Ramos (cell line): ENCODE results near the gene MYH14.

Source experiments
- in situ Hi-C: fragments of 300-500 bp; cut with MboI; formaldehyde crosslinking; loops from one replicate; pipeline ENCODE4 v1.14.3; 2022; ENCODE audit warnings: low sequenced_read_pairs; ENCODE audit not compliant: unreplicated experiment

The MYH14 gene

DNA sequence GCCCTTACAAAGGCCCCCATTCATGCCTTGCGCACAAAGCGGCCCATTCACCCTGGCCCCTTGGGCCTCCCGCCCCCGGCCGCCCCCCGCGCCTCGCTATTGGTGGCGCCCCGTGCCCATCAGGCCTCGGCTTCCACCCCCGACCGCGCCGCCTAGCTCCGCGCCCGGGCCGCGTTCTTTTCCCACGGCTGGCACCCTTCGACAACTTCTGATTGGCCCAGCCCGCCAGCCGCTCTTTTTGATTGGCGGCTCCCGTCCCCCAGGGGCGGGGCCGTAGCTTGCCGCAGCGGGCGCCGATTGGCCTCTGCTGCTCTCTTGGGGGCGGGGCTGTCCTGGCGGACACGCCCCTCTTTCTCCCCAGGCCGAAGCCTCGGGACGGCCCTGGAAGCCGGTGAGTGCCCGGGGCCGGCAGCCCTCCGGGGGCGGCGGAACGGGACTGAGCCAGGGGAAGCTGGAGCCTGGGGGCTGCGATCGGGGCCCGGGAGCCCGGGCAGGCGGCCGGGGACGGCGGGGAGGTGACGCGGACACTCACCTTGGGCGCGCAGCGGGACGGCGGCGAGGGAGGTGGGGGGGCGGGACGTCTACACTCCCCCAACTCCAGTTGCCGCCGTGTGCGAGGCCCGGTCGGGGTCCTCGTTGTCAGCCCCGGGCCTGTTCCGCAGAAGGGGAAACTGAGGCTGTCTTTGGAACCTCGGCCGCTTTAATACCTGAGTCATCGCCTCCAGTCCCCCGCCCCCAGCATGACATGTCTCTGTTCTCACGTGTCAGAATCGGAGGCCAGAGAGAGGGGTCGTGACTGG is at the start of gene MYH14:
MYH14 (plus strand) TSS at position 342 of the 800 bp plus-strand sequence. CDS start 6,744 bp downstream, outside the sequence.
- in situ Hi-C loops = no loop called here

GRCh38 chr19:50154529-50154928 is 48.9 kb upstream of the MYH14 start:
- in situ Hi-C loops = no loop called here

DNA sequence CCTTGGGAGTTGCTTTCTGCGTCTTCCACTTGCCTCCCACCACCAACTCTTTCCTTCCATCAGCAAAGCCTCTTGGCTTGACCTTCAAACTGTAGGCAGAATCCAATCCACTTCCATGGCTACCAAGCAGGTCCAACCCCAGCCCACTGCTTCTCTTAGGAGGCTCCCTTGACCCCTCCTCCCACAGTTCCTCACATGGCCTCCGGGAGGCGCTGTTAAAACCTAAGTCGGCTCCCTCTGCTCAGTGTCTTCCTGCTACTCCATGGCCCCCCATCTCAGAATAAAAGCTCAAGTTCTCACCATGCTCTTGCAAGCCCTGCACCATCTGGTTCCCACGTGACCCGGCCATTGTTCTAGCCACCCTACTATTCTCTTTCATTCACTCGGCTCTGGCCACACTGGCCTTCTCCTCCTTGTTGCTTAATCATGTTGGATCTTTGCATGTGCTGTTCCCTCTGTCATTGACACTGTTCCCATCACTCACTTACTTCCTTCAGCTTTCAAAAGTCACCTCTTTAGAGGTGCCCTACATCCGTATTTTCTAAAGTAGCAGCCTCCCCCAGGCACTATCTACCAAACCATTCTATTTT is 47.8 kb upstream of the MYH14 start:
- in situ Hi-C loops = no loop called here

DNA sequence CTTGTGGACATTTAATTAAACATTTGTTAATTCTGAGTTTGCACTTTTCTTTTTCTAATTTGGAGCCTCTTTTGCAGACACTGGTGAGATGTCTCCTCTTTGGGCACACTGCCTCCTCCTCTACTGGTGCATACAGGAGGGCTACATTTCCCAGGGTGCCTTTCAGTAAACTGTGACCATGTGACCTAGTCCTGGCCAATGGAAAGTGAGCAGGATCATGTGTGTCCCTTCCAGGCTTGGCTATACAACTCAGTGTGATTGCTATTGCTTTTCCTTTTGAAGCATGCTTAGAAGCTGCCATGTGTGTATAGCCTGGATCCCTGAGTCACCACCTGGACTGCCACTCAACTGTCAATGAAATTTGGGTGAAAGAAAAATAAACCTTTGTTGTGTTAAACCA is 44.8 kb upstream of the MYH14 start:
- in situ Hi-C loops = no loop called here

- in situ Hi-C loops = no loop called here
Observed at GRCh38 chr19:50159078-50159477, 44.3 kb upstream of the MYH14 start.

DNA sequence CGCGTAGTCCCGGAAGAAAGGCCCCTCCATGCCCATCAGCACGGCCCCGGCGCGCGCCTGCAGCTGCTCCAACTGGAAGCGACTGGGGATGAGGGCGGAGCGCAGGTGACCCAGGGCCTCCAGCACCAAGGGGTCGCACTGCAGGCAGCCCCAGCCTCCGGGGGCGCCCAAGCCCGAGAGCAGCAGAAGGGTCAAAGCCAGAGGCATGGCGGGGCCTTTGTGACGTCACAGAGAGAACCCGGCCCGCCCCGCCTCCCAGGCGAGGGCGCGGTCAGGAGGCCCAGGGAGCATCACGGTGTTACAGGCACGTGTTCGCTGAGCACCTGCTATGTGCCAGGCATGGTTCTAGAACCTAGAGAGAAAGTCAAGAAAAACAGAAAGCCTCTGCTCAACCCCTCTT is 40.4 kb upstream of the MYH14 start, which contains the start of gene IZUMO2:
IZUMO2 (minus strand) TSS at position 294 of the 400 bp plus-strand sequence; CDS start at position 207, 87 bp downstream.
- in situ Hi-C loops = no loop called here

- in situ Hi-C loops = no loop called here
Observed at GRCh38 chr19:50167314-50167721, 36.1 kb upstream of the MYH14 start.

- in situ Hi-C loops = no loop called here
Observed at GRCh38 chr19:50171752-50172151, 31.7 kb upstream of the MYH14 start.

GRCh38 chr19:50172726-50173125 is 30.7 kb upstream of the MYH14 start:
- in situ Hi-C loops = no loop called here

DNA sequence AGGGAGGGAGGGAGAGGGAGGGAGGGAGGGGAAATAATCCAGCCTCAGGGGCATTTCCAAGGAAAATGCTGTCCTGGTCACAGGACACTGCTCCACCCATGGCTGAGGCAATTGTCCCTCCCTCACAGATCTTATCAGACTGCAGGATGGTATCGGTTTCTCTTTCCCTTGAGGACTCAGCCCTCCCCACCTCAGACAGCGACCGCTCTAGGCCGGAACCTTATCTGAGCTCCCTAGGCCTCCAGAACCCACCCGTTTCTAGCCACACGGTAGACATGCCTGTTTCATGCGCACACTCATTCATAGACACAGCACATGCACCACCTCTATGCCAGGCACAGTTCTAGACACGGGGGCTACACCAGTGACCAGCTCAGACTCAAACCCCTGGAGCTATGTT is 30.3 kb upstream of the MYH14 start:
- in situ Hi-C loops = no loop called here

- in situ Hi-C loops = no loop called here
Observed at GRCh38 chr19:50174100-50174793, 29.2 kb upstream of the MYH14 start.

DNA sequence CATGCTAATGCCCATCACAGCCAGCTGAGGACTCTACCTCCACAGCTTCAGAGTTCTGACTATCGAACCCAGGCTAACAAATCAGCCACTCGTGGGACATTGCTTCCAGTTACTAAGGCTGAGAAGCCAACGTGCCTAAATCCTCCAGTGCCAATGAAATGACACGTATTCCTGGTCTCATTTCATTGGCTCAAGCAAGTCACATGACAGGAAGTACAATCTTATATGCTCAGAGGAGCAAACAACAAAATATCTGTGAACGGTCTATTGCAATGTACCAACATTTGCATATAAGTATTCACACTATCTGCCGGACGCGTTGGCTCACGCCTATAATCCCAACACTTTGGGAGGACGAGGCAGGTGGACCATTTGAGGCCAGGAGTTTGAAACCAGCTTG is 27.5 kb upstream of the MYH14 start:
- in situ Hi-C loops = no loop called here

GRCh38 chr19:50176775-50177174 is 26.6 kb upstream of the MYH14 start:
- in situ Hi-C loops = no loop called here

- in situ Hi-C loops = no loop called here
Observed at GRCh38 chr19:50178320-50178719, 25.1 kb upstream of the MYH14 start.

DNA sequence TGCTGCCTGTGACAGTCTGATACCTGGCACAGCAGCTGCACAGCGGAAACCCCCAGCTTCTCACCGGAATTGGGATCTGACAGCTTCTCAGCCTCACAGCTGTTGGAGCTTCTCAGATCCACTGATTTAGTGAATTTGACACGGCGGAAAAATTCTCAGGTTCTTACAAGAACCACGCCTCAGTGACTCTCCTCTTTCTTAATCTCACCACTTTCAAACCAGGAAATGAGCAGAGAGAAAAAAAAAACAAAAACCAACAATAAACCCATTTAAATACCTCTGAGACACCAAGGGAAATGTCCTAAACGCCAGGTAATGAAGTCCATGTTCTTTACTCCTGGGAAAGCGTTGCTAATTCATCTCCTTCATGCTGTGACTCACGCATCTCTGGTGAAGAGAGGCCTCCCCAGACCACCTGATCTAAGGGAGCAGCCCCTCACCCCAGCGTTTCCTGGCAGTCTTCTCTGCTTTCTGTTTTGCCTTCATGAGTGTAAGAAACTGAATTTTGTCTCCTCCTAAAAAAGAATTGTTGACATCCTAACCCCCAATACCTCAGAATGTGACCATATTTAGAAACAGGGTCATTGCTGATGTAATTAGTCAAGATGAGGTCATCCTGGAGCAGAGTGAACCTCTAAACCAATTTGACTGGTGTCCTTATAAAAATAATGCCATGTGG is 24.4 kb upstream of the MYH14 start:
- in situ Hi-C loops = no loop called here

DNA sequence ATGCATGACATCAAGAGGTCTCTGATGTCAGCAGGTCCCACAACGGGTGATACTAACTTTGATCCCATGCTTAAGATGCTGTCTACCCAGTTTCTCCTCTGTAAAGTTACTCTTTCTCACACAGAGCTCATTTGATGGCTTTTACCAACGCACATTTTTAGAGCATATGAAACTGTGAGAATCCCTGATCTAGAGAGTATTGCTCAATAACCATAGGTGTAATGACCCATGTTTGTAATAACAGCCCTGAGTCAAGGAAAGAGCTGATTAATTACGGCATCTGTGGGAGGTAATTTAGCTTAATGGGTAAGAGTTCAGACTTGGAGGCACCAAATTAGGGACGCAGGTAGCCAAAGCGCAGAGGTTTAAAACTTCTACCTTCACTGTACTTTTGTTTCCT is 22.3 kb upstream of the MYH14 start:
- in situ Hi-C loops = no loop called here

DNA sequence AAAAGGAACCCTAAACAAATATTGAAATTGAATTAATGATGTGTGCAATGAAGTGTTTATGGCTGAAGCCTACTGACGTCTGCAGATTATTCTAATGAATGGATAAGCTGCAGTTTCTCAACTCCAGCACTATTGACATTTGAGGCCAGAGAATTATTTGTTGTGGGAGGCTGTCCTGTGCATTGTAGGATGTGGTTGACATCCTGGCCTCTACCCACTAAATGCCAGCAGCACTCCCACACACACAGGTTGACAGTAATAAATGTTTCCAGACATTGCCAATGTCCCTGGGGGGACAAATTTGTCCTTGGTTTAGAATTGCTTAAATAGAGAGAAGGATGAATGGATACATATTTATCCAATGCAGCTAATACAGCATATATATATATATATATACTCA is 19.2 kb upstream of the MYH14 start:
- in situ Hi-C loops = no loop called here

- in situ Hi-C loops = no loop called here
Observed at GRCh38 chr19:50187937-50188336, 15.5 kb upstream of the MYH14 start.

GRCh38 chr19:50189331-50189730 is 14.1 kb upstream of the MYH14 start:
- in situ Hi-C loops = no loop called here

GRCh38 chr19:50190439-50190891 is 13.0 kb upstream of the MYH14 start:
- in situ Hi-C loops = no loop called here

DNA sequence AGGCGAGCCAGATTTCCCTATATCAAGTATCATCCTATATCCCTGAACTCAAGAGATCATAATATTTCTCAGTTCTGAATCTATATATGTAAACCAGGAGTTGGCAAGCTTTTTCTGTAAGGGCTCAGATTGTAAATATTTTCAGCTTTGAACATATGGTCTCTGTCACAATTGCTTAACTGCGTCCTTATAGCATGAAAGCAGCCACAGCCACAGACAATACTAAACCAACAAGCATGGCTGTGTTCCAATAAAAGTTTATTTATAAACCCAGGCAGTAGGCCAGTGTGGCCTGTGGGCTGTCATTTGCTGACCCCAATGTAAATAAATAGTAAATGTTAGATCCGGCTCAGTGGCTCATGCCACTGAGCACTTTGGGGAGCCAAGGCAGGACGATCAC is 12.2 kb upstream of the MYH14 start:
- in situ Hi-C loops = no loop called here
